Measurements from ENCODE around the gene SYNJ2.

DNA sequence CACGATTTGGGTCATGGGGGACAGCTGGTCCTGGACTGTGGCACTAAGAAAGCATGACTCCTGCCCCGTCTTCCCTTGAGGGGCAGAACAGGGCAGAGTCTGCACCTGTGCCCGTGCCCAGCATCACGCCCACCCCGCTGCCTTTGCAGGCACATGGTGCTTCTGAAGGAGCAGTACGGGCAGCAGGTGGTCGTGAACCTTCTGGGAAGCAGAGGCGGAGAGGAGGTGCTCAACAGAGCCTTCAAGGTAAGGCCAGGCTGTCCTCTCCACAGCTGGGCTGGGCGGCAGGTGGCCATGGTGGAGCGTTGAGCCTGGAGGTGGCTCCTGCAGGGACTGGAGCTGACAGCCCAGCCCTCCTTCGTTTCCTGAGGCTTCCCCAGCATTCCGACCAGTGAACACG is 77.4 kb downstream of the SYNJ2 start:
- TF ChIP-seq, protein P1, sequence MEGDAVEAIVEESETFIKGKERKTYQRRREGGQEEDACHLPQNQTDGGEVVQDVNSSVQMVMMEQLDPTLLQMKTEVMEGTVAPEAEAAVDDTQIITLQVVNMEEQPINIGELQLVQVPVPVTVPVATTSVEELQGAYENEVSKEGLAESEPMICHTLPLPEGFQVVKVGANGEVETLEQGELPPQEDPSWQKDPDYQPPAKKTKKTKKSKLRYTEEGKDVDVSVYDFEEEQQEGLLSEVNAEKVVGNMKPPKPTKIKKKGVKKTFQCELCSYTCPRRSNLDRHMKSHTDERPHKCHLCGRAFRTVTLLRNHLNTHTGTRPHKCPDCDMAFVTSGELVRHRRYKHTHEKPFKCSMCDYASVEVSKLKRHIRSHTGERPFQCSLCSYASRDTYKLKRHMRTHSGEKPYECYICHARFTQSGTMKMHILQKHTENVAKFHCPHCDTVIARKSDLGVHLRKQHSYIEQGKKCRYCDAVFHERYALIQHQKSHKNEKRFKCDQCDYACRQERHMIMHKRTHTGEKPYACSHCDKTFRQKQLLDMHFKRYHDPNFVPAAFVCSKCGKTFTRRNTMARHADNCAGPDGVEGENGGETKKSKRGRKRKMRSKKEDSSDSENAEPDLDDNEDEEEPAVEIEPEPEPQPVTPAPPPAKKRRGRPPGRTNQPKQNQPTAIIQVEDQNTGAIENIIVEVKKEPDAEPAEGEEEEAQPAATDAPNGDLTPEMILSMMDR (IDR thresholded peaks at IDR 0.05; ENCODE audit: low read length) = no peak
- TF ChIP-seq EZH2 (optimal IDR thresholded peaks at IDR 0.05; ENCODE audit: low read depth, low read length) (no peak), EZH2phosphoT487 (IDR thresholded peaks at IDR 0.05; ENCODE audit: low read length) (no peak)

Measured in MM.1S (cell line).